Activated naive CD8-positive, alpha-beta T cell treated with anti-CD3 and anti-CD28 coated beads, Interleukin-2, amount 50 U/mL, for 24 hours (primary cell): ENCODE results near the gene C10orf62.

Experiments
- ATAC-seq: fragments of 150-1000 bp; cut with Tn5 transposase; one replicate; pipeline ENCODE4 v1.10.0; 2021
- DNase-seq: peaks from one replicate; pipeline ENCODE4 v3.0.0; 2021
- H3K27ac Mint-ChIP-seq: one replicate; pipeline ENCODE4 v1.8.0; 2021; ENCODE audit warnings: mild to moderate bottlenecking, mixed read lengths
- H3K27me3 Mint-ChIP-seq: one replicate; pipeline ENCODE4 v1.8.0; 2021; ENCODE audit warnings: mixed read lengths
- H3K36me3 Mint-ChIP-seq: one replicate; pipeline ENCODE4 v1.8.0; 2021; ENCODE audit warnings: low read depth, mixed read lengths
- H3K4me1 Mint-ChIP-seq: one replicate; pipeline ENCODE4 v1.8.0; 2021; ENCODE audit warnings: mixed read lengths
- H3K4me3 Mint-ChIP-seq: one replicate; pipeline ENCODE4 v1.8.0; 2021; ENCODE audit warnings: mild to moderate bottlenecking, moderate library complexity, mixed read lengths
- H3K9me3 Mint-ChIP-seq: one replicate; pipeline ENCODE4 v1.8.0; 2021; ENCODE audit warnings: mixed read lengths

The C10orf62 gene

GRCh38 chr10:97590082-97590747, 694 bp downstream of the C10orf62 start:
- no peak overlapping the region for H3K4me3 Mint-ChIP-seq
- H3K4me1 Mint-ChIP-seq: peaks cover 3% of the 10 kb centered on the region
- ATAC-seq (no peak), DNase-seq (peak; percentile 6)
- H3K36me3 Mint-ChIP-seq: no peaks in the 10 kb centered on the region
- no peaks in the 10 kb centered on the region for H3K27me3 Mint-ChIP-seq
- no peaks in the 10 kb centered on the region for H3K9me3 Mint-ChIP-seq
- H3K27ac Mint-ChIP-seq: no peak overlapping the region

- H3K27ac Mint-ChIP-seq: no peak overlapping the region
- H3K27me3 Mint-ChIP-seq: no peaks in the 10 kb centered on the region
These were observed 1.4 kb downstream of the C10orf62 start for GRCh38 chr10:97590748-97591495.

GRCh38 chr10:97593421-97593820, 3.9 kb downstream of the C10orf62 start:
- ATAC-seq (no peak), DNase-seq (no peak)
- no peaks in the 10 kb centered on the region for H3K27me3 Mint-ChIP-seq
- no peaks in the 10 kb centered on the region for H3K36me3 Mint-ChIP-seq
- H3K4me1 Mint-ChIP-seq: peaks cover 3% of the 10 kb centered on the region
- no peaks in the 10 kb centered on the region for H3K9me3 Mint-ChIP-seq
- H3K4me3 Mint-ChIP-seq: no peak overlapping the region
- no peak overlapping the region for H3K27ac Mint-ChIP-seq

More at GRCh38 chr10:97590748-97591495, 1.4 kb downstream of the C10orf62 start:
- Mint-ChIP-seq H3K4me3 (no peak overlapping the region), H3K4me1 (peaks cover 3% of the 10 kb centered on the region), H3K9me3 (no peaks in the 10 kb centered on the region), H3K36me3 (no peaks in the 10 kb centered on the region)
- no peak for DNase-seq
- no peak for ATAC-seq

GRCh38 chr10:97596101-97597082, 6.9 kb downstream of the C10orf62 start:
- Mint-ChIP-seq H3K36me3 (no peaks in the 10 kb centered on the region), H3K27ac (no peak overlapping the region)
- no peak for ATAC-seq

GRCh38 chr10:97597778-97598177, 8.3 kb downstream of the C10orf62 start:
- H3K27me3 Mint-ChIP-seq: no peaks in the 10 kb centered on the region
- no peaks in the 10 kb centered on the region for H3K4me1 Mint-ChIP-seq
- ATAC-seq (no peak), DNase-seq (no peak)
- no peak overlapping the region for H3K4me3 Mint-ChIP-seq
- no peak overlapping the region for H3K27ac Mint-ChIP-seq
- H3K9me3 Mint-ChIP-seq: no peaks in the 10 kb centered on the region
- H3K36me3 Mint-ChIP-seq: no peaks in the 10 kb centered on the region

More at GRCh38 chr10:97596101-97597082, 6.9 kb downstream of the C10orf62 start:
- H3K4me1 Mint-ChIP-seq: no peaks in the 10 kb centered on the region
- H3K9me3 Mint-ChIP-seq: no peaks in the 10 kb centered on the region
- no peak for DNase-seq
- H3K4me3 Mint-ChIP-seq: no peak overlapping the region
- H3K27me3 Mint-ChIP-seq: no peaks in the 10 kb centered on the region

- Mint-ChIP-seq H3K9me3 (no peaks in the 10 kb centered on the region), H3K27me3 (no peaks in the 10 kb centered on the region), H3K4me3 (no peak overlapping the region), H3K4me1 (no peaks in the 10 kb centered on the region), H3K36me3 (no peaks in the 10 kb centered on the region), H3K27ac (no peak overlapping the region)
- no peak for DNase-seq
- no peak for ATAC-seq
These were observed 9.1 kb downstream of the C10orf62 start for GRCh38 chr10:97598407-97599271.

GRCh38 chr10:97599272-97599619, 9.7 kb downstream of the C10orf62 start:
- no peak overlapping the region for H3K27ac Mint-ChIP-seq
- H3K27me3 Mint-ChIP-seq: no peaks in the 10 kb centered on the region
- H3K36me3 Mint-ChIP-seq: no peaks in the 10 kb centered on the region
- H3K9me3 Mint-ChIP-seq: no peaks in the 10 kb centered on the region
- ATAC-seq (no peak), DNase-seq (no peak)
- no peaks in the 10 kb centered on the region for H3K4me1 Mint-ChIP-seq
- no peak overlapping the region for H3K4me3 Mint-ChIP-seq

- peaks cover 2% of the 10 kb centered on the region for H3K27me3 Mint-ChIP-seq
- no peak overlapping the region for H3K27ac Mint-ChIP-seq
- ATAC-seq: no peak
- H3K36me3 Mint-ChIP-seq: no peaks in the 10 kb centered on the region
- H3K4me3 Mint-ChIP-seq: no peak overlapping the region
- H3K4me1 Mint-ChIP-seq: no peaks in the 10 kb centered on the region
- DNase-seq: no peak
- no peaks in the 10 kb centered on the region for H3K9me3 Mint-ChIP-seq
These were observed 11.1 kb downstream of the C10orf62 start for GRCh38 chr10:97600616-97601015.

GRCh38 chr10:97601268-97602215, 12.0 kb downstream of the C10orf62 start:
- Mint-ChIP-seq H3K36me3 (no peaks in the 10 kb centered on the region), H3K9me3 (no peaks in the 10 kb centered on the region), H3K27ac (no peak overlapping the region), H3K27me3 (peaks cover 2% of the 10 kb centered on the region), H3K4me3 (no peak overlapping the region), H3K4me1 (no peaks in the 10 kb centered on the region)
- DNase-seq: no peak
- no peak for ATAC-seq

GRCh38 chr10:97607095-97607636, 17.6 kb downstream of the C10orf62 start:
- Mint-ChIP-seq H3K36me3 (no peaks in the 10 kb centered on the region), H3K4me3 (no peak overlapping the region), H3K27ac (no peak overlapping the region), H3K27me3 (peaks cover 2% of the 10 kb centered on the region), H3K4me1 (no peaks in the 10 kb centered on the region), H3K9me3 (no peaks in the 10 kb centered on the region)
- DNase-seq: no peak
- no peak for ATAC-seq

GRCh38 chr10:97608991-97609561, 19.6 kb downstream of the C10orf62 start:
- Mint-ChIP-seq H3K4me3 (no peak overlapping the region), H3K27ac (no peak overlapping the region), H3K36me3 (no peaks in the 10 kb centered on the region), H3K27me3 (peaks cover 2% of the 10 kb centered on the region), H3K4me1 (no peaks in the 10 kb centered on the region), H3K9me3 (no peaks in the 10 kb centered on the region)
- ATAC-seq (no peak), DNase-seq (no peak)

- Mint-ChIP-seq H3K4me1 (no peaks in the 10 kb centered on the region), H3K27ac (no peak overlapping the region), H3K27me3 (no peaks in the 10 kb centered on the region), H3K4me3 (no peak overlapping the region), H3K9me3 (no peaks in the 10 kb centered on the region), H3K36me3 (peaks cover 3% of the 10 kb centered on the region)
- ATAC-seq (no peak), DNase-seq (no peak)
These were observed 22.0 kb downstream of the C10orf62 start for GRCh38 chr10:97611473-97611872.

- H3K27ac Mint-ChIP-seq: no peak overlapping the region
- DNase-seq: no peak
- no peak for ATAC-seq
- H3K9me3 Mint-ChIP-seq: no peaks in the 10 kb centered on the region
- no peaks in the 10 kb centered on the region for H3K4me1 Mint-ChIP-seq
- H3K27me3 Mint-ChIP-seq: no peaks in the 10 kb centered on the region
- peaks cover 3% of the 10 kb centered on the region for H3K36me3 Mint-ChIP-seq
- H3K4me3 Mint-ChIP-seq: no peak overlapping the region
These were observed 22.9 kb downstream of the C10orf62 start for GRCh38 chr10:97612386-97612785.
